PFSK-1 (cell line): ENCODE measurements around the gene UBE3B.

Experiments used
- FOXP2 ChIP-seq: optimal IDR thresholded peaks from 2 replicates; pipeline ENCODE3; 2011; ENCODE audit warnings: borderline replicate concordance, control low read depth, inconsistent platforms; ENCODE audit not compliant: insufficient read depth; ENCODE audit errors: extremely low read length, extremely low read depth
- POLR2AphosphoS5 ChIP-seq: IDR thresholded peaks from 2 replicates; pipeline ENCODE4 v1.6.1; 2012; ENCODE audit warnings: low read depth, mild to moderate bottlenecking, control low read depth, low read length, moderate library complexity
- REST ChIP-seq, 2 experiments: IDR thresholded peaks; 2 replicates each; pipeline versions ENCODE4 v1.6.1 to v1.8.0; 2011 to 2012; ENCODE audit warnings: low read depth in 2 of 2, low read length in 2 of 2, control low read depth in 1 of 2, inconsistent platforms in 1 of 2, mild to moderate bottlenecking in 1 of 2, moderate library complexity in 1 of 2; ENCODE audit not compliant: insufficient read depth in 1 of 2
- SIN3A ChIP-seq: IDR thresholded peaks from 2 replicates; pipeline ENCODE4 v1.6.1; 2012; ENCODE audit warnings: mild to moderate bottlenecking, low read length, moderate library complexity, borderline replicate concordance; ENCODE audit not compliant: insufficient read depth
- TAF1 ChIP-seq: IDR thresholded peaks from 2 replicates; pipeline ENCODE4 v1.6.1; 2012; ENCODE audit warnings: low read length, control low read depth, borderline replicate concordance; ENCODE audit not compliant: insufficient read depth

- TF ChIP-seq POLR2AphosphoS5 (no peak), TAF1 (no peak), REST (IDR thresholded peaks at IDR 0.05; ENCODE audit: insufficient read depth in 1 of 2, low read depth in 2 of 2, low read length in 2 of 2) (no peak), SIN3A (no peak), FOXP2 (no peak)
Observed at GRCh38 chr12:109455706-109456105, 21.7 kb upstream of the UBE3B start.
